ENCODE measurements around the gene PSD.

The PSD gene

GRCh38 chr10:102450374-102451104 lies 32.0 kb upstream of the PSD start:
- Histone ChIP-seq H2BK12ac (ENCODE audit: low read length in 2 of 2) (peak overlapping the region; percentile 38 to 63), H4K8ac (ENCODE audit: low read length) (peak overlapping the region; percentile 96), H3K14ac (ENCODE audit: low read length in 2 of 2) (peak overlapping the region in 1 of 2 experiments; percentile 91), H2AK5ac (ENCODE audit: low read length, severe bottlenecking) (no peak overlapping the region), H3K4ac (ENCODE audit: low read depth in 1 of 2, low read length in 2 of 2) (peak overlapping the region; percentile 35 to 91), H2AFZ (ENCODE audit: low read depth, low read length) (peak overlapping the region; percentile 55), H3K4me3 (ENCODE audit: insufficient read depth in 1 of 2, low read depth in 1 of 2, low read length in 2 of 2) (peak overlapping the region; percentile 88 to 93), H3K27ac (ENCODE audit: low read length, poor library complexity, severe bottlenecking) (no peak overlapping the region), H4K91ac (ENCODE audit: low read length) (peak overlapping the region; percentile 78), H3K4me2 (ENCODE audit: low read length, poor library complexity, severe bottlenecking) (peak overlapping the region; percentile 83), H3K18ac (ENCODE audit: low read depth in 1 of 2, low read length in 2 of 2) (peak overlapping the region; percentile 81 to 89), H3K4me1 (ENCODE audit: control insufficient read depth, insufficient read depth, low read depth, low read length) (peaks cover 32% of the 10 kb centered on the region), H2BK15ac (ENCODE audit: low read depth, poor library complexity, severe bottlenecking) (peak overlapping the region; percentile 95), H3K36me3 (ENCODE audit: control insufficient read depth in 1 of 2, insufficient read depth in 2 of 2, low read depth in 1 of 2, low read length in 2 of 2) (peaks cover 0 to 7% of the 10 kb centered on the region in 2 experiments), H3K23ac (ENCODE audit: low read length in 2 of 2) (peak overlapping the region in 1 of 2 experiments; percentile 34), H3K79me1 (replicated peaks; ENCODE audit: low read length, poor library complexity, severe bottlenecking) (peaks cover 10% of the 10 kb centered on the region), H3K9ac (ENCODE audit: low read length) (peak overlapping the region; percentile 87), H2BK120ac (ENCODE audit: low read depth, low read length) (peak overlapping the region; percentile 11), H2BK5ac (ENCODE audit: low read depth, low read length, poor library complexity, severe bottlenecking) (peak overlapping the region; percentile 9), H3K9me3 (ENCODE audit: control insufficient read depth, low read length) (no peaks in the 10 kb centered on the region), H3K27me3 (ENCODE audit: control insufficient read depth in 1 of 2, insufficient read depth in 1 of 2, low read length in 2 of 2) (no peaks in the 10 kb centered on the region)
- peak; percentile 65 for DNase-seq
- whole genome bisulfite sequencing = under 1% methylated on average over 71 of the region's 104 CpGs

DNA sequence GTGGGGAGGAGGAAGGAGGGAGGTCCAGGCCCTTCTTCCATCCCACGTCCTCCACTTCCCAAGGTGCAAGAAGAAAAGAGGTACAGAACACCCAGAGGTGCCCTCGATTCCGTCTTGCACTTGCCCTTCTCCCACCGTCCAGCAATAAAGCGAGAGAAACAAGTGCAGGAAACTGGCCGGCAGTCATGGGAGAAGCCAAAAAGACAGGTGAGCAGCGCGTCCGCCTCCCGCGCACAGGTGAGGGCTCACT lies 31.5 kb upstream of the PSD start:
- H2AFZ ChIP-seq (ENCODE audit: low read depth, low read length) = peak overlapping the region; percentile 55
- no peak overlapping the region for H2BK5ac ChIP-seq (ENCODE audit: low read depth, low read length, poor library complexity, severe bottlenecking)
- peak overlapping the region; percentile 83 for H3K4me2 ChIP-seq (ENCODE audit: low read length, poor library complexity, severe bottlenecking)
- no peaks in the 10 kb centered on the region for H3K9me3 ChIP-seq (ENCODE audit: control insufficient read depth, low read length)
- no peak overlapping the region for H2BK15ac ChIP-seq (ENCODE audit: low read depth, poor library complexity, severe bottlenecking)
- H3K23ac ChIP-seq (ENCODE audit: low read length in 2 of 2) = peak overlapping the region in 1 of 2 experiments; percentile 34
- H3K27me3 ChIP-seq (ENCODE audit: control insufficient read depth in 1 of 2, insufficient read depth in 1 of 2, low read length in 2 of 2) = no peaks in the 10 kb centered on the region
- peak overlapping the region; percentile 81 to 89 for H3K18ac ChIP-seq (ENCODE audit: low read depth in 1 of 2, low read length in 2 of 2)
- H2BK120ac ChIP-seq (ENCODE audit: low read depth, low read length) = no peak overlapping the region
- DNase-seq = no peak
- 0% methylated on average over 11 of the region's 11 CpGs for WGBS
- peak overlapping the region in 1 of 2 experiments; percentile 82 for H3K14ac ChIP-seq (ENCODE audit: low read length in 2 of 2)
- H4K91ac ChIP-seq (ENCODE audit: low read length) = peak overlapping the region; percentile 78
- H2BK12ac ChIP-seq (ENCODE audit: low read length in 2 of 2) = peak overlapping the region in 1 of 2 experiments; percentile 42
- peak overlapping the region; percentile 87 for H3K9ac ChIP-seq (ENCODE audit: low read length)
- peak overlapping the region; percentile 90 for H4K8ac ChIP-seq (ENCODE audit: low read length)
- H3K4ac ChIP-seq (ENCODE audit: low read depth in 1 of 2, low read length in 2 of 2) = peak overlapping the region; percentile 18 to 60
- peaks cover 10% of the 10 kb centered on the region for H3K79me1 ChIP-seq (replicated peaks; ENCODE audit: low read length, poor library complexity, severe bottlenecking)
- H3K4me3 ChIP-seq (ENCODE audit: insufficient read depth in 1 of 2, low read depth in 1 of 2, low read length in 2 of 2) = peak overlapping the region; percentile 88 to 93
- H3K4me1 ChIP-seq (ENCODE audit: control insufficient read depth, insufficient read depth, low read depth, low read length) = peaks cover 29% of the 10 kb centered on the region
- no peak overlapping the region for H2AK5ac ChIP-seq (ENCODE audit: low read length, severe bottlenecking)
- peaks cover 0 to 7% of the 10 kb centered on the region in 2 experiments for H3K36me3 ChIP-seq (ENCODE audit: control insufficient read depth in 1 of 2, insufficient read depth in 2 of 2, low read depth in 1 of 2, low read length in 2 of 2)
- H3K27ac ChIP-seq (ENCODE audit: low read length, poor library complexity, severe bottlenecking) = peak overlapping the region; percentile 1

DNA sequence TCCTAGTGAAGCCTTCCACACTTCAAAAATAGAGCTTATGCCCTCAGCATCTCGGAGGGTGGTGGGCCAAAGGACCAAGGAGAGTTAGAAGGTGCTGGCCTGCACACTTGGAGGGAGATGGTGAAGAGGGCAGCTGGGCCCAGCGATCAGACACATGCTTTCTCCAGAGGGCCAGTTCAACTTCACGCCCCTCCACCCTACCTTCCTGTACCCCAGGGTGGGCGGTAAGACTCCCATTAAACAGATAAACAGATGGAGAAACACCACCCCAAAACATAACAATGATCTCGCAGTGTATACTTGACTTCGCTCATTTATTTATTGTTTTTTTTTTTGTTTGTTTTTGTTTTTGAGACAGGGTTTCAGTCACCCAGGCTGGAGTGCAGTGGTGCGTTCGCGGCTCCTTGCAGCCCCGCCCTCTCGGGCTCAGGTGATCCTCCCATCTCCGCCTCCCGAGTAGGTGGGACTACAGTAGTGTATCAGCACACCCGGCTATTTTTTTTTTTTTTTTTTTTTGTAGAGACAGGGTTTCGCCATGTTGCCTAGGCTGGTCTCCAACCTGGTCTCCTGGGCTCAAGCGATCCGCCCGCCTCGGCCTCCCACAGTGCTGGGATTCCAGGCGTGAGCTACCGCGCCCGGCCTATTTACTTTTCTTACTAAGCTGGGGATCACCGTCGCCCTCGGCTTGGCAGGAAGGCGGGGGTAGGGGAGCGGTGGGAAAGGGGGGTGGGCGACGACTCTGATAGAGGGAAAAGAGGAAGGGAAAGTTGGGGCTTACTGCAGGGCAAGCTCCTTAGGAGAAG lies 30.9 kb upstream of the PSD start:
- H3K36me3 ChIP-seq (ENCODE audit: control insufficient read depth in 1 of 2, insufficient read depth in 2 of 2, low read depth in 1 of 2, low read length in 2 of 2) = peaks cover 0 to 7% of the 10 kb centered on the region in 2 experiments
- no peak overlapping the region for H2BK120ac ChIP-seq (ENCODE audit: low read depth, low read length)
- H3K23ac ChIP-seq (ENCODE audit: low read length in 2 of 2) = no peak overlapping the region
- peaks cover 10% of the 10 kb centered on the region for H3K79me1 ChIP-seq (replicated peaks; ENCODE audit: low read length, poor library complexity, severe bottlenecking)
- H2BK5ac ChIP-seq (ENCODE audit: low read depth, low read length, poor library complexity, severe bottlenecking) = no peak overlapping the region
- H4K8ac ChIP-seq (ENCODE audit: low read length) = no peak overlapping the region
- H2BK15ac ChIP-seq (ENCODE audit: low read depth, poor library complexity, severe bottlenecking) = no peak overlapping the region
- H3K4ac ChIP-seq (ENCODE audit: low read depth in 1 of 2, low read length in 2 of 2) = no peak overlapping the region
- H2AFZ ChIP-seq (ENCODE audit: low read depth, low read length) = peak overlapping the region; percentile 55
- H2AK5ac ChIP-seq (ENCODE audit: low read length, severe bottlenecking) = no peak overlapping the region
- H3K4me2 ChIP-seq (ENCODE audit: low read length, poor library complexity, severe bottlenecking) = peak overlapping the region; percentile 83
- no peak overlapping the region for H4K91ac ChIP-seq (ENCODE audit: low read length)
- H3K4me3 ChIP-seq (ENCODE audit: insufficient read depth in 1 of 2, low read depth in 1 of 2, low read length in 2 of 2) = peak overlapping the region; percentile 88 to 93
- peak overlapping the region; percentile 1 for H3K27ac ChIP-seq (ENCODE audit: low read length, poor library complexity, severe bottlenecking)
- H2BK12ac ChIP-seq (ENCODE audit: low read length in 2 of 2) = peak overlapping the region in 1 of 2 experiments; percentile 42
- peaks cover 26% of the 10 kb centered on the region for H3K4me1 ChIP-seq (ENCODE audit: control insufficient read depth, insufficient read depth, low read depth, low read length)
- no peaks in the 10 kb centered on the region for H3K9me3 ChIP-seq (ENCODE audit: control insufficient read depth, low read length)
- H3K9ac ChIP-seq (ENCODE audit: low read length) = peak overlapping the region; percentile 87
- no peak overlapping the region for H3K18ac ChIP-seq (ENCODE audit: low read depth in 1 of 2, low read length in 2 of 2)
- DNase-seq = peak; percentile 33
- H3K14ac ChIP-seq (ENCODE audit: low read length in 2 of 2) = peak overlapping the region in 1 of 2 experiments; percentile 82
- WGBS = 15% methylated on average over 29 of the region's 30 CpGs
- H3K27me3 ChIP-seq (ENCODE audit: control insufficient read depth in 1 of 2, insufficient read depth in 1 of 2, low read length in 2 of 2) = no peaks in the 10 kb centered on the region

- Histone ChIP-seq H3K36me3 (ENCODE audit: control insufficient read depth in 1 of 2, insufficient read depth in 2 of 2, low read depth in 1 of 2, low read length in 2 of 2) (no peaks in the 10 kb centered on the region), H4K91ac (ENCODE audit: low read length) (no peak overlapping the region), H2BK5ac (ENCODE audit: low read depth, low read length, poor library complexity, severe bottlenecking) (no peak overlapping the region), H2AFZ (ENCODE audit: low read depth, low read length) (no peak overlapping the region), H3K23ac (ENCODE audit: low read length in 2 of 2) (no peak overlapping the region), H3K4me2 (ENCODE audit: low read length, poor library complexity, severe bottlenecking) (no peak overlapping the region), H3K27me3 (ENCODE audit: control insufficient read depth in 1 of 2, insufficient read depth in 1 of 2, low read length in 2 of 2) (peaks cover 0 to 11% of the 10 kb centered on the region in 2 experiments), H4K8ac (ENCODE audit: low read length) (no peak overlapping the region), H3K14ac (ENCODE audit: low read length in 2 of 2) (no peak overlapping the region), H2BK120ac (ENCODE audit: low read depth, low read length) (no peak overlapping the region), H3K9me3 (ENCODE audit: control insufficient read depth, low read length) (no peaks in the 10 kb centered on the region), H2BK12ac (ENCODE audit: low read length in 2 of 2) (no peak overlapping the region), H3K27ac (ENCODE audit: low read length, poor library complexity, severe bottlenecking) (no peak overlapping the region), H3K18ac (ENCODE audit: low read depth in 1 of 2, low read length in 2 of 2) (no peak overlapping the region), H3K4ac (ENCODE audit: low read depth in 1 of 2, low read length in 2 of 2) (no peak overlapping the region), H3K4me1 (ENCODE audit: control insufficient read depth, insufficient read depth, low read depth, low read length) (peaks cover 5% of the 10 kb centered on the region), H3K79me1 (replicated peaks; ENCODE audit: low read length, poor library complexity, severe bottlenecking) (no peaks in the 10 kb centered on the region), H3K4me3 (ENCODE audit: insufficient read depth in 1 of 2, low read depth in 1 of 2, low read length in 2 of 2) (no peak overlapping the region), H2BK15ac (ENCODE audit: low read depth, poor library complexity, severe bottlenecking) (no peak overlapping the region), H2AK5ac (ENCODE audit: low read length, severe bottlenecking) (no peak overlapping the region), H3K9ac (ENCODE audit: low read length) (no peak overlapping the region)
- WGBS = no CpG with 5 or more reads among the region's 2 CpGs
- no peak for DNase-seq
These were observed 26.3 kb upstream of the PSD start for GRCh38 chr10:102444851-102445250.

Measured in mesenchymal stem cell (in vitro differentiated cells and primary cell).